Stimulated activated CD4-positive, alpha-beta T cell treated with anti-CD3 and anti-CD28 coated beads, Interleukin-2, amount 100 ng/mL, for 4 hours (primary cell): ENCODE measurements around the gene SP9.

Experiments used
- DNase-seq: peaks from one replicate; pipeline ENCODE4 v3.0.0-alpha.2; 2020; ENCODE audit warnings: low read depth

The SP9 gene

DNA sequence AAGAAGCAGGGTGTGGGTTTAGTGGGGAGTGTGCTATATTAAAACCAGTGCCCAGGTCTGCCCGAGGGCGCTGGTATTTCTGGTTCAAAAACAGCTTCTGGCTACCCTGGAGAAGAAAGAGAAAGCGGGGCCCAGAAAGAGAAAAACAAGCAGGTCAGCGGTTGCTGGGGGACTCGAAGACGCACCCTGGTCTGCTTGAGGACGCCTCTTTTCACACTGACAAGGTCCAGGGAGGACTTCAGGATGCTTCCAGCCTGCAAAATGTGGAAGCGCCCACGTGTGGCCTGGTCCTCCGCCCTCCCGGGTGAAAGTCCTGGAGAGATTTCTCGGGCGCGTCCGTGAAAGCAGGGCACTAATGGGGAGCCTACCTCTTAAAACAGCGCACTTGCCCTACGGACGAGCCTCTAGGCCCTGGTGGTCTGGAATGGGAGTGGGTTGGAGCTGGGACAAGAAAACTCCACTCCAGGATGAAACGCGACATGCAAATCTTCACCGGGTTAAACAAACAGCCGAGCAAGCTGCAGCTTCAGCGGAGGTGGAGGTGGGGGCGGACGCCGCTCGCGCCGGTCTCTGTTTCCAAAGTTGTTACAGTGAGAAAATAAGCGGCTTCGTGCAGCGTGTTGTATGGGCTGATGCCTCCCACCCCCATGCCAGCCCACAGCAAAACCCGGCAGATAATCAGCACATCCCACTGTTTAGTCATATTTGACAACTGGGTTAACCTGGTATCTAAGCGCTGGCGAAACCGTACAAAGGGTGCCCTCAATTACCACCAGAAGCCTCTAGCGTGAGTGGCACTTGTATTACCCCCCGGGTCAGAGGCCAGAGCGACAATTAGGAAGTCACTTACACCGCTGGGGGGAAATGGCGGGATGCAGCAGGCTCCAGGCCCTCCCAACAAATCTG lies 1.1 kb upstream of the SP9 start:
- DNase-seq: no peak

DNA sequence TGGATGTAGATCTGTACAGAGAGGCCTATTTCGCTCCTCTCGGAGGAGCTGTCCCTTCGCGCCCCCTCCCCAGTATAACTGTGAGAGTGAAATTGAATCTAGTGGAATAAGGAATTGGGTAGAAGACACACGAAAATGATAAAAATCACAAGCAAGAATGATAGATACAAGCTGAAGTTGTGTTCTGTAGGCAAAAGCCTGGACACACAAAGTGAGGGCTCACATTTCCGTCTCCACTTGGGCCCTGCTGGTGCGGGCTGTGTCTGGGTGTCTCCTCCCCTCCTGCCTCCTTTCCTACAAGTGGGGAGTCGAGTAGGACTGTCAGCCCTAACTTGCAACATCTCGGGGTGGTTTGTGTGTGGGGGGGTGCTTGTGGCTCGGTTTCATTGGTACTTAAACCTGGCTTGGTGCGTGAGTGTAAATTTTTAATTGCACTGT lies 457 bp upstream of the SP9 start:
- no peak for DNase-seq

DNA sequence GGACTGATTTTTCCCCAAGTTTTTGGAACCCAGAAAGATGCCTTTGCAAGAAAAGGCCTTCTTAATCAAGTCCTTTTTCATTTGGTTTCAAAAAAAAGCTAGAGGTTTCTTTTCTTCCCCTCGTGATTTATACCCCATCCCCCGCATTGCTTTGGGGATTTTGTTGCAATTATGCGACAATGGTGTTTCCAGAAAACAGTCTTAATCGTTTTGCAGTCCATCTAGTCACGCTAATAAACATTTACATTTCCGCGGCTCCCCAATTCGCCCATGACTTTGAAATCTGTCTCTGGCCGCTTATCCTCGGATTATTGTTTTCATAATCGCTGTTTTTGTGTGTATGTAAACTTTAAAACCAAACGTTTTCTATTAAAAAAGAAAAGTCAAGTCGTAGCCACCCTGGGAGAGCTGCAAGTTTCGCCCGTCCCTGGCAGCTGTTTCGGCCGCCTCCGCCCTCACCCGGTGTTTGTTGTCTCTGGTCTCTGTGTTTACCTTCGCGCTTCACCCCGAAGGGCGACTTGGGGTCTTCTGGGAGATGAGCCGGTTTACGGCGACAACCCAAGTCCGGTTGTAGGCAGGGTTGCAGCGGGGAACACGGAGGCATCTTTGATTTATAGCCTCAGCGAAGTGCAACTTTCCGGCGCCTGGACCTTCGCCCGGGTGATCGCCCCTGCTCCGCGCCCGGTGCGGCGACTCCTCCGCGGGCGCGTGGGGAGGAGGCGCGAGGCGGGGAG lies 667 bp downstream of the SP9 start:
- DNase-seq: no peak

DNA sequence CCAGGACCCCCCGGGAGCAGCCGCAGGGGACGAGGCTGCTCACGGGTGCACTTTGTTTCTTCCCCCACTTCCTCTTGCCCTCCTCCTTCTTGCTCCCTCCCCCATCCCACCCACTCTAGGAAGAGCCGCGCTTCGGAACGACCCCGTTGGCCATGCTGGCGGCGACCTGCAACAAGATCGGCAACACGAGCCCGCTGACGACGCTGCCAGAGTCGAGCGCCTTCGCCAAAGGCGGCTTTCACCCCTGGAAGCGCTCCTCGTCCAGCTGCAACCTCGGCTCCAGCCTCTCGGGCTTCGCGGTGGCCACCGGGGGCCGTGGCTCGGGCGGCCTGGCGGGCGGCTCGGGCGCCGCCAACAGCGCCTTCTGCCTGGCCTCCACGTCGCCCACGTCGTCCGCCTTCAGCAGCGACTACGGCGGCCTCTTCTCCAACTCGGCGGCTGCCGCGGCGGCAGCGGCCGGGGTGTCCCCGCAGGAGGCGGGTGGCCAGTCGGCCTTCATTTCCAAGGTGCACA lies 1.3 kb downstream of the SP9 start:
- DNase-seq: no peak

DNA sequence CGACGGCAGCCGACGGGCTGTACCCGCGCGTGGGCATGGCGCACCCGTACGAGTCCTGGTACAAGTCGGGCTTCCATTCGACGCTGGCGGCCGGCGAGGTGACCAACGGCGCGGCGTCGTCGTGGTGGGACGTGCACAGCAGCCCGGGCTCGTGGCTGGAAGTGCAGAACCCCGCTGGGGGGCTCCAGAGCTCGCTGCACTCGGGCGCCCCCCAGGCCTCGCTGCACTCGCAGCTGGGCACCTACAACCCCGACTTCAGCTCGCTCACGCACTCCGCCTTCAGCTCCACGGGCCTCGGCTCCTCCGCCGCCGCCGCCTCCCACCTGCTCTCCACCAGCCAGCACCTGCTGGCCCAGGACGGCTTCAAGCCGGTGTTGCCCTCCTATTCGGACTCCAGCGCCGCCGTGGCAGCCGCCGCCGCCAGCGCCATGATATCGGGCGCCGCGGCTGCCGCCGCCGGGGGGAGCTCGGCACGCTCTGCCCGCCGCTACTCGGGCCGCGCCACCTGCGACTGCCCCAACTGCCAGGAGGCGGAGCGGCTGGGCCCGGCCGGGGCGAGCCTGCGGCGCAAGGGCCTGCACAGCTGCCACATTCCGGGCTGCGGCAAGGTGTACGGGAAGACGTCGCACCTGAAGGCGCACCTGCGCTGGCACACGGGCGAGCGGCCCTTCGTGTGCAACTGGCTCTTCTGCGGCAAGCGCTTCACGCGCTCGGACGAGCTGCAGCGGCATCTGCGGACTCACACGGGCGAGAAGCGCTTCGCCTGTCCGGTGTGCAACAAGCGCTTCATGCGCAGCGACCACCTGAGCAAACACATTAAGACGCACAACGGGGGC lies 2.0 kb downstream of the SP9 start:
- no peak for DNase-seq

DNA sequence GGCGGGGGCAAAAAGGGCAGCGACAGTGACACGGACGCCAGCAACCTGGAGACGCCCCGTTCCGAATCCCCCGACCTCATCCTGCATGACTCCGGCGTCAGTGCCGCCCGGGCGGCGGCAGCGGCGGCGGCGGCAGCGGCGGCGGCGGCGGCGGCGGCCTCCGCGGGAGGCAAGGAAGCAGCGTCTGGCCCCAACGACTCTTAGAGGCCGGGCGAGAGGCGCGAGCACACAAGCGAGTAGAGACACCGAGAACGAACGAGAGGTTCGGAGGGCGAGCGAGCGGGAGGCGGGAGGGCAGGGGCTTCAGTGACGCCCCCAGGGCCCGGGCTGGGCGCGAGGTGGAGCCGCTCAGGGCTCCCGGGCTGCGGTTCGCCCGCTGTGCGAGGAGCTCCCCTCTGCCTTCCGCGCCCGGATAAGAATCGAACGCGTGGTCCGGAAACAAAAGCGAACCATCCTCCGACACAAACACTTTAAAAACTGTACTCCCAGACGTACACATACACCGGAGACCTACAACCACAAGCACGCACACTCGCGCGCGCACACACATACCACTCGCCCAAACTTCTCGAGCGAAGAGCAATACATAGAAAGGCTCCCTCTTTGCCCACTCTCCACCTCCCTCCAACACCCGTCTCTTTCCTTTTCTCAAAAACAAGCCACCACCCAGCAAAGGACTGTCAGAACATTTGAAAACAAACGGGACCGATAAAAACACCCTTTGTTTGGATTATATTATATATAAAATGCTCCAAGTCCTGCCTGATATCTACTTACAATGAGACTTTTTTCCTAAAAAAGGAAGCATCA lies 2.8 kb downstream of the SP9 start:
- DNase-seq: no peak

DNA sequence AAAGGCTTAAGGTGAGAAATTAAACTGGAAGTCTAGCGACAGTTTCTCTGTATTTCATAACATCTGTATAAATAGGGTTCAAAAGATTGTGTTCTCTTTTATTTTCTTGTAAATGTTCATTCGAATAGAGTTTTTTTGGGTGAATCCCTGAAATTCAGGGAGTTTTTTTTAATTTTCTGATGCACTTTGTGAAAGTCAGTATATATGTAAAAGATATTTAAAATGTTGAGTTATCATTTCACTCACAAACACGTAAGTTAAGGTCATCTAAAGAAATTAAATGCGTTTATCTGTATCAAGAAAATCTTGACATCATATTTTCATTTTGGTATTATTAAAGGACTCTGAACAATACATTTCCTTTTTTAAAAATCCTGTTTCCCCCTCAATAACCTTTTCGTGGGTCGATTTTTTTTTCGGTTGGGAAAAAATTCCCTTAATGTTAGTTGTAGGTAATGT lies 3.4 kb downstream of the SP9 start:
- DNase-seq: no peak

DNA sequence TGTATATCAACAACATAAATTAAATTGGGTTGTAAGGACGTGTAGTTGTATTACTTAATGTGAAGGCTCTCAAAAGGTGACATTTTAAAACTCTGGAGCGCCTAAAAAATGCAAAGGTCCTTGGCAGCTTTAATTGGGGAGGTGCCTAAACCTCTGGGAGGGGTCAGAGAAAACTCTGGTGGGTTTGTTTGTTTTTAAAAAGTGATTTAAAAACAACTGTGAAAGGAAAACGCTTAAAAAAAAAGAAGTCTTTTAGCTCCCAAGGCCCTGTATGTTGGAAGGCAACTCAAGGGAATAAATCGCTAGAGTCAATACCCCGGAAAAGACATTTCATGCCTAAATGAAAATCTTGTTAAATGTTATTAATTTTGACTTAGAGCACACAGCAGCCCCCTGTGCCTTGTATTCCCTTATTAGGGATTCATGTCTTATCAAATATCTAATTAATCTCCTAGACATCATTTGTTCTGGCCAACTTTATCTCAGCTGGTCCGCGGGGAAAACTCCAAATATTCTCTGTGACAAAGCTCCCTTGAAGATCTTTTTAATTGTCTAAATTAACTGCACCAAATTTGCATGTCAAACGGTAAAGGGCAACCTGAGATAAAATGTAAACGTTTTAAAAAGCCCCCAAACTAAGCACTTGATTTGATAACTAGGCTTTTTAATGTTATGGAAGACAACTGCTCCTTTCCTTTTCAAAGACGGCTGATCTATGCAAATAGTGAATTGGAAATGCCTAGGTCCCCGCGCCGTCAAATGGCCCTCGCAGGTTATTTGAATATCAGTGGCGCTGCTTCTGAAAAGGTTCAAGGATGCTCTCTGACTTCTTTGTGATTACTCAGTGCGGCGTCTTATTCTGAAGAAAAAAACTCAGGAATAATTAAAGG lies 4.2 kb downstream of the SP9 start:
- no peak for DNase-seq

DNA sequence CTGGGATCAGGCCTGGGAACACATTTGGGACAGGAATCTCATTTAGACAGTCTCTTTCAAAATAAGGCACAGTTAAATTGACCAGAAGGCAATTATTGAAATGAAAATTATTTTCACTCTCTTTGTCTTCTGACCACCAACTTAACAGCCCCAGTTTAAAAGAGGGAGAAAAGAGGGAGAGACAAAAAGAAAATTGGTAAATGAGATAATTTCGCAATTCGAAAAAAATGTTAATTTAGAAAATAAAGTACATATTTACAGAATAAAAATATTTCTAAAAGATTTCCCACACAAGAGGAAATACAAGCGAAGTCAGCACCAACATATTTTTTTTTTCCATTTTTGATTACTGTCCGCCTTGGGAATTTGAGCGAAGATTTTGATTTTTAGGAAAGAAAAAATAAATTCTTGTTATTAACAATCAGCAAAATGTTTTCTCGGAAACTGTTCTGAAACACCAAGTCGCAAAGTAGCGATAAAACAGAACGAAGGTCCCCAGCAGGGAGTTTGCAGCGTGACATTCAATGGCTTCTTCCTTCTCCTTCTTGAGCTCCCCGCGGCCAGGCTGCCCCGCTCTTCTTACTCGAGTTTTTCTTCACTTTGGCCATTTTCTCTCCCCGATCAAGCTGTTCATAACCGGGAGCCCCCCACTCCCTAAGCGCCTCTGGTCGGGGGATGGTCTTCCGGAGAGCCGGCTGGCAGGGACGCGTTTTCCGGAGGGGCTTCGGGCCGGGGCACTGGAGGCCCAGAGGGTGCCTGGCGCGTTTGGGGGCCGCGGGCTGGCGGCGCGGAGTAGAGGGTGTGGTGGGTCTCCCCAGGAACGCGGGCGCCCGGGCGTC lies 5.0 kb downstream of the SP9 start:
- no peak for DNase-seq

DNA sequence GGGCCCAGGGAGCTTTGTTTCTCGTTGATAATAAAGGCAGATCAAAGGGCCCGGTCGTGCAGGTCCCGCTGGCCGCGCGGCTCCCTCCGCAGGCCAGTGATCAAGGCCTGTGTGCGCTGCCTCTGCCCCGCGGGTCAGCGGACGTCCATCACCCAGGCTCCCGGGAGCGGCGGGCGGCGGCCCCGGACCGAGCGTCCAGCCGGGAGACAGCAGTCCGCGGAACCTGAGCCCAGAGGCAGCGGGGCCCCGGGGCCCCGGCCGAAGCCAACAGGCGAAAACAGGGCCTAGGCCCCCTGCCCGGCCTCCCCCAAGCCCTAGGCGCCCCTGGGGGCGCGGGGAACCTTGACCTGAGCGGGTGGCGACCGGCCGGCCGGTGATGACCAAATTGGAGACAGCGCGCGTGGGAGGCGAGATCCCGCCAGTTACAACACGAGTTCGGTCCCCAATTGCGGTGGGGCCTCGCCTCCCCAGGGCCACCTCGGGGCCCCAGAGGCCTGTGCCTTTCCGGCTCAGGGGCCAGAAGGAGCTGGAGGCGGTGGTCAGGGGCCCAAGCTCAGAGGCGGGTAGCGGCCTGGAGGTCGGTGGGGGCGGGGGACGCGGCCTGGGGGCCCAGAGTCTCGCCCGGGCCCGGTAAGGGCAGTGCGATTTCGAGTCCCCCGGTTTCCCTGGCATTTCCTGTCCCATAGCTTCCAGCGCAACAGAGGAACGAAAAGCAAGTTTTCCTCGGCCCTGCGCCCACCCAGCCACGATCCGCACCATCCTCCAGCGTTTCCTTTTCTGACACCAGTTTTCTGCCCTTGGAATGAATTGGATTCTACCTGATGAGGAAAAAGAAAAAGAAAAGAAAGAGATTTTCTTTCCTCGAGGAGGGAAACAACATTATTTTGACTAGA lies 5.9 kb downstream of the SP9 start:
- DNase-seq: no peak

DNA sequence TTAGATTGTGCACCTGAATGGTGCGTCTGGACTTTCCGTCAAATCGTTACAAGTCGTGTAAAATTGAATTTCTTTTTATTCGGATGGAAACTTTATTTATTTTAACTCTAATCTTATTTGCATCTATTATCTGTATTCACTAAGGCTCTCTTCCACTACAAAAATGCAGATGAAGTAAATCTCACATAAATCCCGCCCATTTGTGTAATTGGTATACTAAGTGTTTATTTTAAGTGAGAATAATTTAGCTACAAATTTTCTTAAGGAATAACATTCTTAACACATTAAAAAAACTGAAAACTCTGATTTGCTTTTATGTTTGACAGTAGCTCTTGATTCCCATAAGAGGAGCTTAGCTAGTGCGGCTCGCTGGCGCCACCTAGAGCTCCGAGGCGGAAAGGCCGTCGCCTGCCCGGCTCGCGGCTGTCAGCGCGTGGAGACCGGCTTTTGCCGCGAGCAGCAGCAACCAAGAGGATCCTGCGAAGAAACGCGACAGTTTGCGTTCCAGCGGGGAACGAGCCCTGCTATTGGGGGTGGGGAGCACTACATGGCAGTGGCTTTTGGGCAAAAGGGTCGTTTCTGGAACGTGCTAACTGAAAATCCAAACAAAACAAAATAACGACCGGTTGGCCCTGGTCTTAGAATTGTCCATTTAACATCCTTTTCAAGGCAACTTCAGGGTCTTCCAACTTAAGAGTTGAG lies 6.7 kb downstream of the SP9 start:
- DNase-seq: peak; percentile 81

DNA sequence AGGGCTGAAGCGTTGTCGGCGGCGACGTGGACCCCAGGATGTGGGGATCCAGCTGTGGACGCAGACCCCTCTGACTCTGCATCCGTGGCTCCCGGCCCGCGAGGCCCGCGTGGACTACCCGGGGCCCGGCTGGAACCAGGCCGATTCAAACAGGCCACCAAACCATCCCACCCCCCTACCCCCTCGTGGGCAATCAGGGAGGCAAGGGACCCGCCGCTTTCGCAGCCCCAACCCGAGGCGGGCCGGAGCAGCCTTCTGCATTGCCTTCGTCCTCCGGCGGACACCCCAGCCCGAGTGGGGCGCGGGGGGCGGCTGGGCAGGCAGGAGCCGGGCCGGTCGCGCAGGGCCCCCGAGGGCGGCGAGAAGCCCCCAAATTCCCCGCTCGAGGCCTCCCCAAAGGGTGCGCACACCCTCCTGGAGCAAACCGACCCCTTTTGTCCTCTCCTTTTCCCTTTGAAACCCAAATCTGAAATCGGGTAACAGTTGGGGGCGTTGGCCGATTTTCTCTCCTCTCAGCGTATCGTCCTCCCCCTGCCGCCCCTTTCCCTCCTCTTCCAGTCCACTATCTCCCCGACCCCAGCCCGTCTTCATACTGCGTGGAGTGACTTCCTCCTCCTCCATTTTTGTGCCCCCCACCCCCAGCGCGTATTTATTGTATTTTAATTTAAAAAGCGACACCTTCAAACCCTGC lies 7.4 kb downstream of the SP9 start:
- DNase-seq: no peak

DNA sequence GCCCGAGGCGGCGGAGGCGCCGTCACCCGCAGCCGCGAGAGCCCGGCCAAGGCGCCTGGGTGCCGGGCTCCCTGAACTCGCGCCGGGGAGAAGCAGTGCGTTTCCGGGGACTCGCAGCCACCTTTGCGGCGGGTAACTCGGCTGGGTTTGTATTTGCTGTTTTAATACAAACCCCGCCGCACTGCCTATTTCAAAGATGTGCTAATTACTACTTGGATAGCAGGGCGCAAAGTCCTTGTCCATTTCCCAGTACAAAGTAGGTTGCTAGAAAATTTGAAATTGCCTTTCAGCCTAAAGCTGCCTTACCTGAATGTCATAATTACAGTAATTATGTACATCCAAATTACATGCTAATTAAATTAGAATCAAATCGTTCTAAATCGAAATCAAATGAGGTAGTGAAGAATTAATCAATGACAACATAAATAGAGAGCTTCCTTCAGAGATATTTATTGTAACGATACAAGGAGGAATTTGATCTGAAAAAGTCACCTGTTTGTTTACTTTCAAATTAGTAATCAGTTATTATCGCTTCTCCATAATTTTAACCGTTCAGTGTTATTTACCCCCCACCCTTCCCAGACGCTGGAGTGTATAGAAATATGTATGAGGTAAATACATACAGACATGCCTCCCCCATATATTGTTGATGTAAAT lies 8.1 kb downstream of the SP9 start:
- DNase-seq: no peak

DNA sequence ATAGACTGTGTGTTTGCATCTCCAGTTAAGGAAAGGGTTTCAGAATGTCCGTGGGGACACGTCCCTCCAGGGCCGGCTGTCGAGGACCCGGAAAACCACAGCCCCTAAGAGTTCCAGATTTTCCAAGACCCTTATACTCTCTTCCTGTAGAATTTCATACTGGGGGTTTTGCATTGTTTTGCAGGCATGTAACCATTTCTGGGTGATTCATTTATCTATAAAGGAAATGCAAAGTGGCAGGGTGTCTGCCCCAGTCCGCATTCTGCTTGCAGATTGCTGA lies 8.5 kb downstream of the SP9 start:
- no peak for DNase-seq

DNA sequence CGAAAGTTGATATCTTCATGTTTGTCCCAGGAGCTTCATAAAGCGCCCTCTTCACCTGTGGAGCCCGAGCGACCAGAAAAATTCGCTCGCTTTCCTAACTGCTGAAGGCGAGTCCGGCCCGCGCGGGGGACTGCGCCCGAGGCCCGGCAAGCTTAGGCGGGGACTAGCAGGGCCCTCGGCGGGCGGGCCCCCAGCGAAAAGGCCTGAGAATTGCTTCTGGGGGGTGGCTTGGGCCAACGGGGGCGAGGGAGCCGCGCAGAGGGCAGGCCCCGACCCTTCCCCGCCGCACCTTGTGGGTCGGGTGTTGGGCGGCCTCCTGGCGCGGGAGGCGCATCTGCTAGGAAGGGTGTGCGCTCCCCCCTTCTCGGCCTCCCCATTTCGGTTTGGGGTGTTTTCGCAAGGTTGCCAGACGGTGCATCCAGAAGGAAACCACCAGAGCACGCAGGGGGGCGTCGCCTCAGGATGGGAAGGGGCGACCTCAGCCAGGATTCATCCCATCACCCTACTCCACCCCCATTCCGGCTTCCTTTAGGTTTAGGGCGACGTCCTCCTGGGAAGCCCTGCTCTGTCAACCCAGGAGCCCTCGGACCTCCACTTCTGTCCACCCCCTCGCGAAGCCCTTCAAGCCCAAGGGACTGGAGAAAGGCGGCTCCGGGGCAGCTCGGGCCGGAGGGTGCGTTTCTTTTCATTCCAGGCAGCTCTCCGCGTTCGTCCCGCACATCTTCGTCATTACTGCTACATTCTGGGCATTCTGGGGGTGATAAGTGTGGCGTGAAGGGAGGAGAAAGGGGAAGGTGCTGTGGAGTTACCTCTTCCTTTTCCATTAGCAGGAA lies 9.1 kb downstream of the SP9 start:
- DNase-seq: no peak
